Activated gamma-delta T cell (primary cell): Measurements from ENCODE around the gene MYADML2.

ENCODE experiments used
- DNase-seq: peaks from one replicate; lab custom pipeline; 2025; lab: John Stamatoyannopoulos, UW

MYADML2 gene

GRCh38 chr17:81899514-81900166, 47.4 kb downstream of the MYADML2 start:
- DNase-seq: no peak

- DNase-seq: no peak
Measured at GRCh38 chr17:81898885-81899284, 48.1 kb downstream of the MYADML2 start.

DNA sequence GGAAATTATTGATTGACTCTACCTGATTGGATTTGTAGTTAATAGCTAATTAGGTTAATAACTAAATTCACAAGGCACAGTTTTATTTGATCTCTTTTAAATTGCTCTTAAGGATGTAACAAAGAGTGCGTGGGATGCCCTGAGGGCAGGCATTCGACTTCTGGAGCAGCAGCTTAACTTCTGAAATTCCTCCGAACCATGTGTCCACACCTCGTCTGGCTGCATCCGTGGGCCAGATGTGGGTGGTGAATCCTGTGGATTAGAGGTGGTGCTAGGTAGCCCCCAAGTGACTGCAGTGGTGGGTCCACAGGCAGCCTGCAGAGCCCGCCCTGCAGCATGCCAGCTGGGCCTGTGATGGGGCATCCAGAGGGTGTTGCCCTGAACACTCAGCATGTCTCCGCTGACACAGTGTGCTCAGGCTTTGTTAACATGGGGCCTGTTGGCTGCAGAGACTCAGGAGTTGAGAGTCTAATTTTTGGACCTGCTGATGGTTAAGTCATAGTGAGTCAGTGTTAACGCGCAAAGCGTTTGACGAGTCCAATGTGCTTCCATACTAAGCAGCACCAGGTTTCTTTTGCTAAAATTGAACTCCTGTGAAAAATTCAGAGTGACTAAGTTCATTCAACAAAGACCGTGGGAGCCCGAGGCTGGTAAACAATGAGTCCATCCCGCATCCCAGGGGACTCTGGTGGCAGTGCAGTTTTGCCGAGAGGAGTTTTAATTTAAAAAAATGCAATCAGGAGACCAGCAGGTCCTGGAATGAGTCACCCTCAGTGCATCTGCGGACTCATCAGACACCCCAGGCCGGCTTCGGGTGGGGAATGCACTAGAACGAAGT, 48.8 kb downstream of the MYADML2 start:
- DNase-seq: no peak

GRCh38 chr17:81895400-81895799, 51.6 kb downstream of the MYADML2 start:
- no peak for DNase-seq

DNA sequence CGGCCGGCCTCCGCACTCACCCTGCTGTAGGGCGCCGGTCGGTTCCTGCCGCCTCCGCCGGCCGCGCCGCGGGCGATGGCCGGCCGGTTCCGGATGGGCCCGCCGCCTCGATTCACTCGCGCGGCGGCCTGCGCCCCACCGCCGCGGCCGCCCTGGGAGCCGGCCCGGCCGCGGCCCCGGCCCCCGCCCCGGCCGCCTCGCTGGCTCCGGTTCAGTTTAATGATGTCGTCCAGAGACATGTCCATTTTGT, 55.8 kb downstream of the MYADML2 start:
- DNase-seq: no peak

GRCh38 chr17:81890447-81891302, 56.4 kb downstream of the MYADML2 start:
- DNase-seq: no peak
